Smooth muscle cell (in vitro differentiated cells): ENCODE data around the gene SLIT1. TPM values are rescaled to one million over a fixed set of nuclear protein-coding genes. Genes with fewer than 3 reads are reported as not detected.

Experiments used
- DNase-seq: peaks from one replicate; lab custom pipeline; 2025; ENCODE audit not compliant: unreplicated experiment; lab: John Stamatoyannopoulos, UW
- H2AFZ ChIP-seq: fragments of 200-600 bp; sonication (generic); 2 replicates; pipeline ENCODE4 v1.6.0; 2016; ENCODE audit warnings: antibody characterized with exemption, low read depth, mild to moderate bottlenecking
- H3F3A ChIP-seq: fragments of 200-600 bp; sonication (generic); 2 replicates; pipeline ENCODE4 v1.6.0; 2017; ENCODE audit warnings: antibody characterized with exemption, low read depth
- H3K27ac ChIP-seq: fragments of 200-600 bp; sonication (generic); 2 replicates; pipeline ENCODE4 v1.5.1; 2016; ENCODE audit warnings: low read depth, mild to moderate bottlenecking
- H3K27me3 ChIP-seq: fragments of 200-600 bp; sonication (generic); 2 replicates; pipeline ENCODE4 v1.6.1; 2016; ENCODE audit warnings: low read depth, mild to moderate bottlenecking
- H3K36me3 ChIP-seq: fragments of 200-600 bp; sonication (generic); 2 replicates; pipeline ENCODE4 v1.5.1; 2016; ENCODE audit warnings: low read depth
- H3K4me1 ChIP-seq: fragments of 200-600 bp; sonication (generic); 2 replicates; pipeline ENCODE4 v1.5.1; 2016; ENCODE audit warnings: low read depth
- H3K4me2 ChIP-seq: fragments of 200-600 bp; sonication (generic); 2 replicates; pipeline ENCODE4 v1.6.0; 2016; ENCODE audit warnings: mild to moderate bottlenecking
- H3K4me3 ChIP-seq: fragments of 200-600 bp; sonication (generic); 2 replicates; pipeline ENCODE4 v1.5.1; 2016; ENCODE audit warnings: mild to moderate bottlenecking
- H3K79me2 ChIP-seq: fragments of 200-600 bp; sonication (generic); 2 replicates; pipeline ENCODE4 v1.6.0; 2016; ENCODE audit warnings: low read depth, mild to moderate bottlenecking
- H3K9ac ChIP-seq: fragments of 200-600 bp; sonication (generic); 2 replicates; pipeline ENCODE4 v1.6.0; 2016; ENCODE audit warnings: low read depth
- H3K9me3 ChIP-seq: fragments of 200-600 bp; sonication (generic); replicated peaks from 2 replicates; pipeline ENCODE4 v1.5.1; 2016; ENCODE audit warnings: low read depth
- H4K20me1 ChIP-seq: fragments of 200-600 bp; sonication (generic); 2 replicates; pipeline ENCODE4 v1.6.0; 2016; ENCODE audit warnings: low read depth
- CTCF ChIP-seq: fragments of 200-600 bp; sonication (generic); IDR thresholded peaks from 2 replicates; pipeline ENCODE4 v1.5.1; 2017; ENCODE audit warnings: borderline replicate concordance, mild to moderate bottlenecking, antibody characterized with exemption; ENCODE audit not compliant: insufficient read depth, poor library complexity, severe bottlenecking
- WGBS: methylation state at CpG from one replicate; pipeline ENCODE4 v1.1.7; 2016; ENCODE audit warnings: low lambda C conversion rate; 5-methylcytosine and 5-hydroxymethylcytosine counted together
- polyA plus RNA-seq: library from polyadenylated mRNA; unstranded; fragments of >200 nt; fragmentation: Nextera tagmentation; extraction: Ambion mirVana; gene quantifications from 2 replicates; pipeline ENCODE4 v1.2.1, GENCODE V29; 2016
- total RNA-seq: library from RNA; depleted of rRNA; stranded (reverse); fragments of >200 nt; gene quantifications from 2 replicates; pipeline ENCODE4 v1.2.3, GENCODE V29; 2014

Gene SLIT1
- total and polyA plus RNA-seq, 2 experiments from 2014 or later: 0.15 TPM; not detected in 1

DNA sequence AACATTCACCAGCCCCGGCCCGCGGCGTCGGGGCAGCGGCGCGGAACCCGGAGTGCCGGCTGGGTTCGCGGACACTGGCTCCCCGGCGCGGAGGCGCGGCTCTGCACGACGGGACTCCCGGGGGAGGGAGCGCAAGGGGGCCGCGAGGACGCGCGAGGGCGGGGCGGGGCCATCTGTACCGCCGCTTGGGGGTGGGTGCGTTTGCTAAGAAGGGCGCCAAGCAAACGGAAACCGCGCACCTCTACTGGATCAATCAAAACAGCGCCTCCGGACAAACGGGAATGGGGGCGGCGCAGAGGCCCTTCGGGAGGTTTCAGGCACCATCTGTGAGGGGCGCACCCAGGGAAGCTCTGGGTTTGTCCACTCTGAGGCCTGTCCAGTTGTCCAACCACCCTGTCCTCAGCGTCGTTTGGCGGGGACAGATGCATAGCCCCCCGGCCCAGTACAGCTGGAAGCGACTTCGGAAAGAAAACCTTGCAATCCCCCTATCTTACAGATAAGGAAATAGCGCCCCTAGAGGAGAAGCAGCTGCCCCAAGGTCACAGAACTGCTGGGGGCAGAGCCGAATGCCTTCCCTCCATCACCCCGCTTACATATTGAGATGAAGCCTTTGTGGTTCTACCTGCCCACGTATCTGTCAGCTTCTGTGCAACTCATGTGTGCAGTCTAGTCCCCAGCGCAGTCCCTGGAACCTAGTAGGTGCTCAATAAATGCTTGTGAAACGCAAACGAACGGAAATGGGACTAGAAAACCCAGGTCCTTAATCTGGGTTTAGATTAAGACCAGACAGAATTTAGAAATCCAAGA lies 10.7 kb upstream of the SLIT1 start:
- no peaks in the 10 kb centered on the region for H3K36me3 ChIP-seq
- H4K20me1 ChIP-seq: no peaks in the 10 kb centered on the region
- DNase-seq: no peak
- peak overlapping the region; percentile 54 for H3K4me3 ChIP-seq
- no peaks in the 10 kb centered on the region for H3K79me2 ChIP-seq
- no peaks in the 10 kb centered on the region for H3K4me1 ChIP-seq
- peak overlapping the region; percentile 59 for H2AFZ ChIP-seq
- H3K9me3 ChIP-seq: no peaks in the 10 kb centered on the region
- 2% methylated on average over 54 of the region's 56 CpGs for WGBS
- peak; percentile 64 for TF ChIP-seq CTCF
- no peak overlapping the region for H3K9ac ChIP-seq
- H3K4me2 ChIP-seq: peak overlapping the region; percentile 88
- no peak overlapping the region for H3K27ac ChIP-seq
- no peaks in the 10 kb centered on the region for H3F3A ChIP-seq
- H3K27me3 ChIP-seq: peaks cover 84% of the 10 kb centered on the region

GRCh38 chr10:97195706-97196222 lies 10.0 kb upstream of the SLIT1 start:
- no peaks in the 10 kb centered on the region for H3F3A ChIP-seq
- WGBS: 21% methylated on average over 11 of the region's 11 CpGs
- no peaks in the 10 kb centered on the region for H3K4me1 ChIP-seq
- peak overlapping the region; percentile 88 for H3K4me2 ChIP-seq
- no peak for TF ChIP-seq CTCF
- no peak overlapping the region for H3K9ac ChIP-seq
- no peak overlapping the region for H3K27ac ChIP-seq
- no peaks in the 10 kb centered on the region for H3K36me3 ChIP-seq
- H3K79me2 ChIP-seq: no peaks in the 10 kb centered on the region
- H3K27me3 ChIP-seq: peaks cover 84% of the 10 kb centered on the region
- no peaks in the 10 kb centered on the region for H4K20me1 ChIP-seq
- H3K4me3 ChIP-seq: peak overlapping the region; percentile 54
- peak overlapping the region; percentile 59 for H2AFZ ChIP-seq
- no peak for DNase-seq
- no peaks in the 10 kb centered on the region for H3K9me3 ChIP-seq

DNA sequence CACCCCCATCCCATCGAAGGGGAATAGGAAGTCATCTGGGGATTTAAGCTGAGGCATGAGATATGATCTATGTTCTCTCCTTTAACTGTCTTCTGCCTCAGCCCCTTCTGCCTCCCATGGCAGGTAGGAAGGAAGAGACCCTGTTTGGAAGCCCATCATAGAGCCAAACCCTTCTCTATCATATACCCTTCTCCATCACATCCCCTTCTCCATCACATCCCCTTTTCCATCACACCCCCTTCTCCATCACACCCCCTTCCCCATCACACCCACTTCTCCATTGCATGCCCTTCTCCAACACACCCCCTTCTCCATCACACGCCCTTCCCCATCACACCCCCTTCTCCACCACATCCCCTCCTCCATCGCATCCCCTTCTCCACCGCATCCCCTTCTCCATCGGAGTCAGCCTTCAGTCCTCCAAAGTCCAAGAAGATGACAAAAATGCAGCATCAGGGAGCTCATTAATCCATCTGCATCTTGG lies 7.2 kb upstream of the SLIT1 start:
- WGBS: 83% methylated on average over 2 of the region's 5 CpGs
- Histone ChIP-seq H4K20me1 (no peaks in the 10 kb centered on the region), H3K4me2 (no peak overlapping the region), H2AFZ (no peak overlapping the region), H3K36me3 (no peaks in the 10 kb centered on the region), H3K4me1 (no peaks in the 10 kb centered on the region), H3K79me2 (no peaks in the 10 kb centered on the region), H3K4me3 (no peak overlapping the region), H3F3A (no peaks in the 10 kb centered on the region), H3K9ac (no peak overlapping the region), H3K27me3 (peaks cover 90% of the 10 kb centered on the region), H3K27ac (no peak overlapping the region), H3K9me3 (no peaks in the 10 kb centered on the region)
- DNase-seq: no peak
- TF ChIP-seq CTCF: no peak
